Measurements from ENCODE around the gene KCTD11. TPM values are rescaled to one million over a fixed set of nuclear protein-coding genes. Genes with fewer than 3 reads are reported as not detected.

Gene KCTD11
- total RNA-seq, 1 experiment from 2014 or later: 5.3 TPM

- no peak overlapping the region for H3K9ac ChIP-seq (ENCODE audit: extremely low read depth, insufficient read length, low read length)
- no peak overlapping the region for H3T11ph ChIP-seq (ENCODE audit: low read length)
- peaks cover 46 to 85% (median 78%) of the 10 kb centered on the region in 3 experiments; a peak in 6 of 7 replicates for H3K36me3 Mint-ChIP-seq (ENCODE audit: insufficient read depth in 1 of 3, low read depth in 3 of 3)
- no peak overlapping the region for H2BK120ac ChIP-seq (ENCODE audit: low read depth, low read length, poor library complexity, severe bottlenecking)
- no peaks in the 10 kb centered on the region for H3K79me1 ChIP-seq (ENCODE audit: insufficient read depth, low read depth, low read length, poor library complexity, severe bottlenecking)
- H2BK12ac ChIP-seq (ENCODE audit: insufficient read length, low read depth, low read length): no peak overlapping the region
- no peak overlapping the region for H3K4ac ChIP-seq (ENCODE audit: low read depth, low read length)
- DNase-seq: no peak
- no peak overlapping the region for H3K56ac ChIP-seq (ENCODE audit: insufficient read length, low read depth, low read length)
- WGBS (ENCODE audit: extremely low coverage, insufficient read length, low lambda C conversion rate): no CpG with 5 or more reads among the region's 22 CpGs
- H3K27me3 Mint-ChIP-seq (ENCODE audit: low read depth): no peaks in the 10 kb centered on the region
- H3K79me2 ChIP-seq (ENCODE audit: insufficient read depth, low read length): no peaks in the 10 kb centered on the region
- no peak overlapping the region for H2AK5ac ChIP-seq (ENCODE audit: insufficient read length, low read length)
- H3K14ac ChIP-seq (ENCODE audit: insufficient read depth, low read length): no peak overlapping the region
- TF ChIP-seq, protein P1, sequence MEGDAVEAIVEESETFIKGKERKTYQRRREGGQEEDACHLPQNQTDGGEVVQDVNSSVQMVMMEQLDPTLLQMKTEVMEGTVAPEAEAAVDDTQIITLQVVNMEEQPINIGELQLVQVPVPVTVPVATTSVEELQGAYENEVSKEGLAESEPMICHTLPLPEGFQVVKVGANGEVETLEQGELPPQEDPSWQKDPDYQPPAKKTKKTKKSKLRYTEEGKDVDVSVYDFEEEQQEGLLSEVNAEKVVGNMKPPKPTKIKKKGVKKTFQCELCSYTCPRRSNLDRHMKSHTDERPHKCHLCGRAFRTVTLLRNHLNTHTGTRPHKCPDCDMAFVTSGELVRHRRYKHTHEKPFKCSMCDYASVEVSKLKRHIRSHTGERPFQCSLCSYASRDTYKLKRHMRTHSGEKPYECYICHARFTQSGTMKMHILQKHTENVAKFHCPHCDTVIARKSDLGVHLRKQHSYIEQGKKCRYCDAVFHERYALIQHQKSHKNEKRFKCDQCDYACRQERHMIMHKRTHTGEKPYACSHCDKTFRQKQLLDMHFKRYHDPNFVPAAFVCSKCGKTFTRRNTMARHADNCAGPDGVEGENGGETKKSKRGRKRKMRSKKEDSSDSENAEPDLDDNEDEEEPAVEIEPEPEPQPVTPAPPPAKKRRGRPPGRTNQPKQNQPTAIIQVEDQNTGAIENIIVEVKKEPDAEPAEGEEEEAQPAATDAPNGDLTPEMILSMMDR (conservative IDR thresholded peaks at IDR 0.05): no peak
- H4K5ac ChIP-seq (ENCODE audit: insufficient read length, low read depth, low read length): no peak overlapping the region
- no peaks in the 10 kb centered on the region for H4K20me1 ChIP-seq (ENCODE audit: control insufficient read depth, insufficient read depth, insufficient read length)
- no peak overlapping the region for H4K91ac ChIP-seq (ENCODE audit: insufficient read length, low read depth, low read length)
- H3K9me3 ChIP-seq (ENCODE audit: control insufficient read depth, low read depth, low read length): no peaks in the 10 kb centered on the region
- no peak overlapping the region for H3K23ac ChIP-seq (ENCODE audit: insufficient read length, low read depth, low read length)
- no peak overlapping the region for H3K18ac ChIP-seq (ENCODE audit: insufficient read length, low read depth, low read length)
- no peak overlapping the region for H3K27ac Mint-ChIP-seq
- H2BK5ac ChIP-seq (ENCODE audit: insufficient read length, low read length): no peak overlapping the region
- H3K27ac ChIP-seq (ENCODE audit: insufficient read length, low read depth, low read length): no peak overlapping the region
- H3K4me2 ChIP-seq (ENCODE audit: insufficient read depth, insufficient read length, low read length): no peak overlapping the region
- H2BK15ac ChIP-seq (ENCODE audit: low read depth, low read length): no peak overlapping the region
- H3K27me3 ChIP-seq (ENCODE audit: insufficient read depth, low read length): no peaks in the 10 kb centered on the region
- H2AFZ ChIP-seq (ENCODE audit: low read length): no peak overlapping the region
- H3K4me1 Mint-ChIP-seq: no peaks in the 10 kb centered on the region; a peak in 1 of 4 replicates
- H2BK20ac ChIP-seq (ENCODE audit: low read depth, low read length, poor library complexity, severe bottlenecking): no peak overlapping the region
- H3K9me3 Mint-ChIP-seq: no peaks in the 10 kb centered on the region; a peak in 1 of 5 replicates
- no peak overlapping the region for H4K8ac ChIP-seq (replicated peaks; ENCODE audit: insufficient read length, low read depth, low read length)
- no peaks in the 10 kb centered on the region for H3K23me2 ChIP-seq (ENCODE audit: insufficient read length, low read depth, low read length, poor library complexity, severe bottlenecking)
- H3K4me3 Mint-ChIP-seq: no peak overlapping the region
- H3K4me1 ChIP-seq (ENCODE audit: insufficient read depth, low read length): no peaks in the 10 kb centered on the region
Observed at GRCh38 chr17:7322520-7323194, 29.3 kb upstream of the KCTD11 start.

Data from H9 (cell line).